Renal cortical epithelial cell (primary cell): ENCODE measurements around the gene GP1BB. TPM values are rescaled to one million over a fixed set of nuclear protein-coding genes. Genes with fewer than 3 reads are reported as not detected.

Experiments used
- DNase-seq: peaks from one replicate; pipeline ENCODE4 v3.0.0-alpha.2; 2011; ENCODE audit warnings: low read depth
- total RNA-seq: library from RNA; depleted of rRNA; stranded (reverse); fragments of >200 nt; gene quantifications from 2 replicates; pipeline ENCODE4 v1.2.3, GENCODE V29; 2014

Gene GP1BB
- total RNA-seq, 1 donor from 2014 or later: not detected

DNA sequence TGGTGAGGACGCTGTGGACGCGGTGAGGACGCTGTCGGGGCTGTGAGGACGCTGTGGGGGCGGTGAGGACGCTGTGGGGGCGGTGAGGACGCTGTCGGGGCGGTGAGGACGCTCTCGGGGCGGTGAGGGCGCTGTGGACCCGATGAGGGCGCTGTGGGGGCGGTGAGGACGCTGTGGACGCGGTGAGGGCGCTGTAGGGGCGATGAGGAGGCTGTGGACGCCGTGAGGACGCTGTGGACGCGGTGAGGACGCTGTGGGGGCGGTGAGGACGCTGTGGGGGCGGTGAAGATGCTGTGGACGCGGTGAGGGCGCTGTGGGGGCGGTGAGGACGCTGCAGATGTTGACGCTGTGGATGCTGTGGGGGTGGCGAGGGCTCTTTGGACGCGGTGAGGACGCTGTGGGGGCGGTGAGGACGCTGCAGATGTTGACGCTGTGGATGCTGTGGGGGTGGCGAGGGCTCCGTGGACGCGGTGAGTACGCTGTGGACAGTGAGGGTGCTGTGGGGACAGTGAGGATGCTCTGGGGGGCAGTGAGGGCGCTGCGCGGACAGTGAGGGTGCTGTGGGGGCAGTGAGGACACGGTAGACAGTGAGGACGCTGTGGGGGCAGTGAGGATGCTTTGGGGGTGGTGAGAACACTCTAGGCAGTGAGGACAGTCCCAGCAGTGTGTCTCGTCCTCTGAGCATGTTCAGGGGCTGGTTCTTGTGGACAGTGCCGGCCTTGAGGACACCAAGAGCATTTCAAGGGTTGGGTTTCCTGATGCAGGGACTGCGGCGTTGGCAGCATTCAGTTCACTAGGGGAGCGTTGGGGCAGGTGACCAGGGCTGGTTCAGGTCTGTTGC is 4.2 kb downstream of the GP1BB start:
- no peak for DNase-seq

DNA sequence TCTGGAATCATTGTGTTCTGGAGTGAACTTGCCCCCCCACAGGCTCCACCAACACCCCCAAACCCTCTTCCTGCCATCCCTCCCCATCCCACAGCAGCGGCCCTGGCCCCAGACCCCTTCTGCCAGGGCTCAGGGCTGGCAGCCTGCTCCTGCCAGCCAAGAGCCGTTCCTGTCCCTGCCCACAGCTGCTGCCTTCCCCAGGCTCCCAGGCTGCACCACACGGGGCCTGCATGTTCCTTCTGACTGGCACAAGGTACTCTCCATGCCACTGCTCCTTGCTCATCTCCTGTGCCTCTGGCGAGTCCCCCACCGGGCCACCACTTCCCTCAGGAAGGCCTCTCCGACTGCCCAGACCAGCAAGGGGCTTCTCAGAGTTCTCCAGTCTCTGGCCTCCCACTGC is 4.9 kb downstream of the GP1BB start:
- DNase-seq: no peak

DNA sequence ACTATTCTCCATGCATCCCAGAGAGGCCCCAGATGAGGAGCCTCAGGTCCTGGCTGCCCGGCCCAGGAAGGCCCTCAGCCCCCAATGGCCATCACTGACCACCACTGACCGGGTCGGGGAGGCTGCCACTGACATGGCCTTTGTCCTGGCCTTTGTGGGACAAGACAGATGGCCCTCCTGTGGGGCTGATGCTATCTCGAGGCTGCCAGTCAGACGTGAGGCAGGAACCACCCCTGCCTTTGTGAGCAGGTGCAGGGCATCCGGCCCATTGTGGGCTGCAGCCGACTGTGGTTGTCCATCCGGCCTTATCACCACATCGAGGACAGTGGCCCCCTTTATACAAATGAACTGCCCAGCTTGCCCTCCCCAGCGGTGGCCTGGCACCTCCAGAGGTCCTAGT is 5.5 kb downstream of the GP1BB start:
- no peak for DNase-seq

DNA sequence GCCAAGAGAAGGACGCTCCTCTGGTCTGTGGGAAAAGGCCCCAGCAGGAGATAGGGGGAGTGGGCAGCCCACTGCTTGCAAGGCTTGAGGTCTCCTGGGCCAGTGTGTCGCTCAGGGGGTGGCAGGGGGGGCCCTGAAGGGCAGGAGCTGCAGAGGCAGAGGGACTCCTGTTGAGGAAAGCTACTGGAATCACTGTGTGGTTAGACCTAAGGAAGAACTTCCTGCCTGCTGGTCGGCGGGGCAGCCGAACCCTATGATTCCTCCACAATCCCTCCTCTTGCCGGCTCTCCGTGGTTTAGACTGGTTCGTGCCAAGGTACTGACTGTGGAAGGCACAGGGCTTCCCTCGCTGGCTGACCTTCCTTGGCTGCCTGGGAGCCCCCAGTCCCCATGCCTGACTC is 6.2 kb downstream of the GP1BB start:
- DNase-seq: no peak

DNA sequence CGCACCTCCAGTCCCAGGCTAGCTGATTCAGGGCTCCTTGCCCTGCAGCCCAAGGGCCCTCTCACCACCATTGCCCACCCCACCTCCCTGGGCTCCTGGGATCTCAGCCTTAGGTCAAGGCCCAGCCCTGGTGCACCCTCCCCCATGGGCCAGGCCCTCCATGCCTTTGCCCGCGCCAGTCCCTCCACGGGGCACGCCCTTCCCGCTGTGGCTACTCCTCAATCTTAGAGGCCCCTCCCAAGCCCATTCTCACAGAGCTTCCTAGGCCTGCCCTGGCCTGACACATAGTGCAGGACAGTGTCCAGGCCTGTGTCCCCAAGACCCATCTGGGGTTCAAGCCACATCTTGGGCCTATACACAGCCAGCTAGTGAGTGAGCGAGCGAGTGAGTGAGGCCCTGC is 6.9 kb downstream of the GP1BB start:
- DNase-seq: no peak

DNA sequence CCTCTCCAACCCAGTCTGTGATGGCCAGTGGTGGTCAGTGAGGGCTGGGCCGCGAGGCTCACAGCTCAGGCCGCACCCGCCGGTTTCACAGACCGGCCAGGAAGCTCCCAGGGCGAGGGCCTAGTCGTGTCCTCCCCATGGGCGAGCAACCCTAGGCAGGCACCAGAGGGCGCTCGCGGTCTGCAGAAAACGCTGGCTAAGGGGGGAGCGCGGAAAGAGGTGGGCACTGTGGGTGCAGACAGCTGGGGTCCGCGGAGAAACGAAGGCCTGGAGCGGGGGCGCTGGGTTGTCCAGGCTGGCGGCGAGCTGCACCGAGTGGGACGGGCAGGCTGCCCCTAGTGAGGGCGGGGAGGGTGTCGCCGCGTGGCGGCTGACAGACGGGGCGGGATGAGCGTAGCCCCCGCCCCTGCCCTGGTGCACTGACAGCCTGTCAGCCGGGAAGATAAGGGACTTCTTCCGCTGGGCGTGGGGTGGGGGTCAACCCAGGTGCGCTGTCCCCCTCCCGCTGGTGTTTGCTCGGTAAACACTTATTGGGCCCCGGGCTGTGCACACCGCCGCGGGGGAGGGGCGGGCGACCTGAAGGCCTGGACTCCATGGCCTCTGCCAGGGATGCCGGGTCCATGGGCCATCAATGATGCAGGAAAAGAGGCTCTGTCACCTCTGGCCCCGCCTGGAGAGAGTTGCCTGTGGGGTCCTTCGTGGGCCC is 7.5 kb downstream of the GP1BB start:
- DNase-seq: peak; percentile 16

DNA sequence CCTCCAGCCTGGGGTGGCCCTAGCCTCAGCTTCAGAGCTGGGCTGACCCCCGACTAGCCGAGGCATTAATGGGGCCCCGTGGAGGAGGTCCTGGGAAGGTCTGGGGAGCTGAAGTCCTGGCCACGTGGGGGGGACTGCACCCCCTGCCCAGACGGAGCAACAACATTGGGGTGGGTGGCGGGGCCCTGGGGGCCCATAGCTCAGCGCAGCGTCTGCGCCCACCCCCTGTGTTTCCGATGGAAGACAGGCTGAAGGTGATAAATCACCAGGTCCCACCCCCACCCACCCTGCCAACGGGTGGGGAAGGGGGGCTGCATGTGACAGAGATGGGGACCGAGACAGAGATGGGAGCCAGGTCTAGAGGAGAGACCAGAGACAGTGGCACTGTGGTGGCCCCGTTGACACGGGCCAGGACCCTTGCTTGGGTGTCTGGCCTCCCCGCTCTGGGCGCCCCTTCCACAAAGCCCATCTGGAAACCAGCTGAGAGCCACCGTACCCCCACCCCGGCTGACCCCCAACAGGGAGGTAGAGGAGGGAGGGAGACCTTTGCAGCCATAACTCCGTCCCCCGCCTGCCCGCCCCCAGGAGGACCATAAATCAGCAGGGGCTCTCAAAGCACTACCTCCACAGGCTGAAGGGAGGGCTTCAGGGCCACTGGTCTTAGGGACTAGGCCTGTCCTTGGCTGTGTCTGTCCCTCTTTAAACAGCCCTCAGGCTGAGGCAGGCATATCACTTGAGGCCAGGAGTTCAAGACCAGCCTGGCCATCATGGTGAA is 8.2 kb downstream of the GP1BB start:
- DNase-seq: no peak

DNA sequence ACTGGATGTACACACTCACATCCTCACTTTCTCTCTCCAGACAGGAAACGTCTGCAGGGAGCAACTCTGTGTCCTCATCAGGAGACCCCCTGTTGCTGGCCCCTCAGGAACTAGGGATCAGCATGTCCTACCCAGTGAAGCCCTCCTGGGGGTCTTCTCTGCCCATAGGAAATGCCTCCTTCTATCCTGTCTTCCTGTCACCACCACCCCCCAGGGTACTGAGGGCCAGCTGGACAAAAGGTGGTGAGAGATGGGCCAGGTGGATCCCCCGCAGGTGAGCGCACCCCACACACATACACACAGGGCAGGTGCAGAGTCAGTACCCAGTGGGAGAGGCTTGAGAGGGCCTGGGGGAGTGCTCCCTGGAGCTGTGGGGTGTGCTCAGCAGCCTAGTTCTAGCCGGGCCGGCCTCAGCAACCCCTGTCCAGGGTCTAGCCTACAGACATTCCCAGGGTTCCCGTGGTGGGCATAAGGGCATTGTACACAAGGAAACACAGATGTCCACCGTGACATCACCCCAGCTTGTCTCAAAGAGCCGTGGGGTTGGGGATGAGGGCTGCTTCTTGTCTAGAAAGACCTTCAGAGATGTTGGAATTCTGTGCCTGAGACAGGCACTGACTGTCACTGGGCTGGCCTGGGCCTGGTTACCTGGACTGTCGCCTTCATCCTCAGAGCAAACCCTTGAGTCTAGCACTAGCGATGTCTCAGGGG is 9.2 kb downstream of the GP1BB start:
- DNase-seq: no peak

DNA sequence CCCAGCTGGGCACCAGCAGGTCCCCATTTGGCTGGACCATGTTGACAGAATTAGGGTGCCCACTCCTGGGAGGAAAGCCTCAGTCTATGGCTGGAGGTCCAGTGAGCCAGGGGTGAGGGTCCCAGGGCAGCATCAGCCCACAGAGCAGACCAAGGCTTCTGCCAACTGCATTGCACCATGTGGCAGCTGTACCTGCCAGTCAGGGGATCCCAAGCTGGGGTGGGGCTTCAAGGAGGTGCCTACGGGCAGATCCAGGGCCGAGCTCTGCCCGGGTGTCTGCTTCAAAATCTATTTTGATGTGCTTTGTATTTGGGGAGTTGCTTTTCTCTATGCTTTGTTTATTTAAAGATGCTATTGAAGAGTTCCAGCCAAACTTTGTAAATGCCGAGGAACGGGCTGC is 10.4 kb downstream of the GP1BB start:
- DNase-seq: no peak

DNA sequence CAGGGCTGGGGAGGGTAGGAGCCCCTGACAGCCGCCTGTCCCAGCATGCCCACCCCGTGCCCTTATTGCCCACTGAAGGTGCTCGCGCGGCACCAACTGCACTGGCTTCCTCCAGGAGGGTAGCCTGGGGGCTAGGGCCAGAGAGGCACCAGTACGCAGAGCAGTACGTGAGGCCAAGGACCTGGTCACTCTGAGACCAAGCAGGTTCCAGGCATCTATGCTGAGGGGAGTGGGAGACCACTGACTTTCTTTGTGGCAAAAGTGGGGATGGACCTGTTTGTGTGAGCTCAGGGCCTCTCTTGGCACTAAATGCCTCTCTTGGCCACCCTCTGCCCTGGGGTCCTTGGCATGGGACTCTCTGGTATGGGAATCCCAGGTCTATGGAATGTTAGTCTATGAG is 10.8 kb downstream of the GP1BB start:
- DNase-seq: no peak

DNA sequence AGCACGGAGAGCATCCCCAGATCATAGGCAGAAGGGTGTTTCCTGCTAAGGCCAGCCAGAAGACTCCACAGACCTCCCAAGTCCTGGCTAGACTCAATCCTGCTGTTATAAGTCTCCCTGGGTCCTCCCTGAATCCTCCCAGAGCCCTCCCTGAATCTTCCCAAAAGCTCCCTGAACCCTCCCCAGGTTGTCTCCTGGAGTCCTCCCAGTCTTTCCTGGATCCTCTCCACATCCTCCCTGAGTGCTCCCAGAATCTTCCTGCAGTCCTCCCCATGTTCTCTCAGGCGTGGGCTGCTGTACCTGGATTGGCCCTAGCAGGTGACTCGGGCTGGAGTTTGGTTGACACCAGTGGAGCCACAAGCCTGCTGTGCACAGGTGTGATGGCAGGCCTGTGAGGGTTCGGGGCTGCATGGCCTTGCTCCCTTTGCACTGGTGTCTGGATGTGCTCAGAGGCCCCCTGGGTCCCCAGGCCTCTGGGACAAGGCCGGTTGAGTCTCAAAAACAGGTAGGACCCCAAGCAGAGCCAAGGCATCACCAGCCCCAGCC is 11.6 kb downstream of the GP1BB start:
- DNase-seq: no peak

DNA sequence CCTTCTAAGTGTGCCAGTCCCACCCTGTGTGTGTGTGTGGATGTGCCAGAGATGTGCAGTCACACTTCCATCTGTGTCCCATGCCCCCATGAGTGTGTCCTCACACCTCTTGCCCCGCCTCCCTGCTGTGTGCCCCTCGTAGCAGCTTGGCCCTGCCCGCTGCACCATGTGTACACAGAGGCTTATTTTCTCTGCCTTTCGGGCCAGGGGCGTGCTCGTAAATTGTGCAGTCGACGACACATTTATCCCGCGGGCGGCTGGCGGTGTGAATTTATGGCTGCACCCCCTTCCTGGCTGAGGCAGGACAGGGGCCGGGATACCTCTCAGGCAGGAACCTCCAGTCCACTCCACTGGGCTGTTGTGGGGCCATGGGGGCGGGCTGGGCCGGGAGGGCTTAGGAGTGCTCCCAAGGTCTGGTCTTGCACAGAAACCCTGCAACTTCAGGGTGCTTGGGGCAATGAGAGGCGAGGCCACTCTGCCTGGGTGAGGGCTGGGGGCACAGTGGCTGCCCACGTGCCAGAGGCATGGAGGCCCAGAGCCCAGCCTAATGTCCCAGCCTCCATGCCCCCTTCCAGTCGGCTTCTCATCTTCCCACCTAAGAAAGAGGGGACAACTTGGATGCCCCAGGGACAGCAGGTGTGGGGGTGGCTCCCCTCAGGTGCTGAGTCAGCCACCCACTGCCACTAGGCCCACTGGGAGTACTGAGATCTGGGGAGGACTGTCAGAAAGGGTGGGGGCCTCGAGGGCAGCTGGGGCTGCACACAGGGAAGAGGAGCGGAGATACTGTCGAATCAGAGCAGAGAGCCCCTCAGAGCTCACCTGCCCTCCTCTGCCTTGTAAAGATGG is 12.5 kb downstream of the GP1BB start:
- DNase-seq: no peak

DNA sequence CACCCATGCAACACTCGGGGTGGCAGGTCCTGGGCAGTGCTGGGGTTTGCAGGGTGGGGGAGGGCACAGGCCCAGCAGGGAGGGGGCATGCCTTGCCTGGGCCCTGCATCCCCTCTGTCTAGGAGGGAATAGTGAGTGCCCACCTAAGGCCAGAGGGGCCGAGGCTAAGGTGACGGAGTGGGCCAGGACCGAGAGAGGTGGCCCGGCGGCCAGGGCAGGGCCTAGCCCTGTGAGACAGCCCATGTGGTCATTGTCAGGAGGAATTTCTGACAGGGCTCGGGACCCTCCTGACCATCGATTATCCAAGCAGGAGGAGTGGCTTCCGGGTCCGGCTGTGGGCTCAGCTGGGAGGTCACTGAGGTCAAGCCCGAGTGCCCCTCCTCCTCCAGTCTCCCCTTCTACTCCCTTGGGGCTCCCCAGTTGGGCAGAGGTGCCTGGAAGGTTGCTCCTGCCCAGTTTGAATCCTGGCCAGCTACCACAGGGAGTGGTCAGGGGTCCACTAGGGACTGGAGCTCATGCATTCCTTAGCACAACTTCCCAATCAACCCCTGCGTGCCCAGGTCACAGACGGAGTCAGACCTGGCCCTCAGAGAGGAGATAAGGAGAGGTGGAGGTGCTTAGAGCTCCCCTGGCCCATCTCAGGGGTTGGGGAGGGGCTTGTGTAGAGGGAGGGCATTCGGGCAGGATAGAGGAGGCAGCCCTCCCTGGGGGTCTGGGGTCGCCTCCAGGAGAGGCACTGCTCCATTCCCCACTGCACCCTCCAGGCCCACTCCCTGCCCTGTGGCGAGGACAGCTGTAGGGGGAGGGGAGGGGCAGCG is 14.7 kb downstream of the GP1BB start:
- DNase-seq: no peak

DNA sequence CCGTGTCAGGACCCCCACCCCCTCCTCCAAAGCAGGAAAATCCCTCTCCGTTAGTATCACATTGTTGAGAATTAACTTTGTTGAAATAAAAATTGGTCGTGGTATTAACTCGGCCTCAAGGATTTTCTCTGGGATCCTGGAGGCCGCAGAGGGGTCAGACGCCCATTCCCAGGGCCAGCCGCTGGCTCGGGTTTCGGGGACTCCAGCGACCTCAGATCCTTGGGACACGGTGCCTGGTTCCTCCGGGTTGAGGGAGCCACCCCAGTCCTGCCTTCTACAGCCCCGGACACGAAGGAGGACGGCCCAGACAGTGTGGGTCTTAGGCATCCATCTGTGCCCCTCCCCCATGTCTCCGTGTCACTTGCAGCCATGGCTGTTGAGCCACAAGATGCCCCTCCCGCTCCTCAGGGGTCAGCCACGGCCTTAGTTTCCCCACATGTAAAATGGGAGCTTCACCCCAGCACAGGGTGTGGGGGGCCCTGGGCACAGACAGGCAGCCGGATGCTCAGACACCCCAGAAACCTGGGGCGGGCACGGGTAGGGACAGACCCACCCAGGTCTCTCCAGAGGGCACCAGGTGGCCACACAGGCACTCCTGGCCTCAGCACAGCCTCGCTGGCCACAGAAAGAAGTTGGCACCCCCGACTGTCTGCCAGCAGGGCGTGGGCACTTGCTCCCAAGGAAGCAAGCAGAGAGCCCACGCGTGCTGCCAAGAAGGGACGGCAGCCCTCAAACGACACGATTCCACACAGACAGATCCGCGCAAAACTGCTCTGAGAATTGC is 15.5 kb downstream of the GP1BB start:
- DNase-seq: no peak

DNA sequence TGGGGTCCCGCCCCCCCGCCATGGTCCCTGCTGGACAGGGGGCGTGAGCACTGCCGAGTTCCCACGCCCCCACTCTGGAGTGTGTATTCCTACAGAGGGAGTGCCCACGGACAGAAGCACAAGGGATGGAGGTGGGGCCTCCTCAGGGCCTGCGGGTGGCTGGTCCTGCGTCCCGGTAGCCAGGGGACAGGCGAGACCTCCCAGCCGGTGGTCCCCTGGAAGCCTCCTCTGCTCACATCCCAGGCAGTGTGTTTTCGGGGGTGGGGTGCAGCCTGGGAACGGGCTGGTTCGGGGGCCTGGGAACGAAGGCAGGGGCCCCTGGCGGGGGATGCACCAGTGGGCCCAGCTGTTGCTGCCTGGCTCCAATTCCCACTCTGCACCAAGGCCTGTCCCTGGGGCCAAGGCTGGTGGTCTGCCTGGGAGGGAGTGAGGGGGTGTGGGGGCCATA is 16.1 kb downstream of the GP1BB start:
- no peak for DNase-seq

DNA sequence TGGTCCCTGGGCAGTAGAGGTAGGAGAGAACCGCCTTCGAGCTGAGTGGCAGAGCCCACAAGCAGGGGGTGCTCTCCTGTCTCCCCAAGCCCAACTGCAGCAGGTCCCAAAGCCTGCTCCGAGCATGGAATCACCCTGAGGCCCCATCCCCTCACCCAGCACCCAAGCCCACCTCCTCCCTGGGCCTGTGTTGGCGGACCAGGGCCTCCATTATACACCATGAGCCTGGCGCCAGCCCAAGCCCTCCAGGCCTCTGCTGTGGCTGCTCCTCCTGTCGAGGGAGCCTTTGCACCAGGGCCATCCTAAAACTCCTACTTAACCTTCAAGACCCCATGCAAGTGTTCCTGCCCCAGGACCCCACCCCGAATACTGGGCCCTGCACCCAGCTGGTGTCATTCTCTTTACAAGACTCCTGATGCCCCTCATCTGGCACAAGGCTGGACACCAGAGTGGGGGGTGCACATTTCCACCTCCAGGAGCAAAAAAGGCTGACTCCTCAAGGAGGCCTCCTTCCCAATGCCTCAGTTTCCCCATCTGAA is 16.6 kb downstream of the GP1BB start:
- DNase-seq: no peak

DNA sequence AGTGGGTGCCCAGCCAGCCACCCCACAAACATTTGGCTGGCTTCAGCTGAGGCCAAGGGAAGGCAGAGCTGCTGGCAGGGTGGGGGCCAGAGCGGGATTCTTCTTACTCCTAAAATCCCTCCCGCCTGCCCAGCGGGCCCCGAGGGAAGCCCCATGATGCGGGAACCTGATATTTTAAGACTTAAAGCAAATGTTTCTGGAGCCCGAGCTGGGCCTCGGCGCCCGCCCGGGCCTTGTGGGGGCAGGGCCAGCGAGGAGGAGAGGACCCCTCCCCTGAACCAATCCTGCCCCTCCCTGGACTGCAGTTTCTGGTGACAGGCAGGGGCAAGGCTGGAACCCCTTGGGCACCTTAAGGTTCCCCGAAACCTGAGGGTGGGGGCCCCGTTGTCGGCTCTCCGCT is 17.2 kb downstream of the GP1BB start:
- no peak for DNase-seq

DNA sequence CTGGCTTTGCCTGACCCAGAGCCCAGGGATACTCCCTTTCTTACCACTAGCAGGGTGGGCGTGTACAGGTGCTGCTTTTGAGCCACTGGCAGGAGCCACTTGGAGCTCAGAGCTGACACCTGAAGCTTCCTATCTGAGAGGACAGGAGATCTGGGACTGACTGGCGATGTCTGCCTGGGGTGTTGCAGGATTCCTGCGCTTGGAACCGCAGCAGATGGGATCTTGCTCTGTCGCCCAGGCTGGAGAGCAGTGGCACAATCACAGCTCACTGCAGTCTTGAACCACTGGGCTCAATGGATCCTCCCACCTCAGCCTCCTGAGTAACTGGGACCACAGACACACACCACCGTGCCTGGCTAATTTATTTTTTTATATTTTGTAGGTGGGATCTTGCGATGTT is 17.7 kb downstream of the GP1BB start:
- DNase-seq: no peak
